Ishikawa (cell line): ENCODE measurements around the gene MYH13.

Experiments
- CEBPB ChIP-seq: IDR thresholded peaks from 2 replicates; pipeline ENCODE4 v1.6.1; 2012
- CREB1 ChIP-seq: IDR thresholded peaks from 2 replicates; pipeline ENCODE4 v1.6.1; 2012; ENCODE audit warnings: low read depth
- EGR1 ChIP-seq: IDR thresholded peaks from 2 replicates; pipeline ENCODE4 v1.6.1; 2012
- EP300 ChIP-seq: IDR thresholded peaks from 2 replicates; pipeline ENCODE4 v1.6.1; 2012; ENCODE audit warnings: borderline replicate concordance
- FOXM1 ChIP-seq: IDR thresholded peaks from 2 replicates; pipeline ENCODE4 v1.6.1; 2012; ENCODE audit warnings: low read depth, borderline replicate concordance
- RAD21 ChIP-seq: IDR thresholded peaks from 2 replicates; pipeline ENCODE4 v1.6.1; 2012; ENCODE audit warnings: low read depth
- TAF1 ChIP-seq: IDR thresholded peaks from 2 replicates; pipeline ENCODE4 v1.6.1; 2012; ENCODE audit warnings: low read depth, mild to moderate bottlenecking
- TCF12 ChIP-seq: IDR thresholded peaks from 2 replicates; pipeline ENCODE4 v1.6.1; 2012; ENCODE audit warnings: low read depth
- TEAD4 ChIP-seq: IDR thresholded peaks from 2 replicates; pipeline ENCODE4 v1.6.1; 2012
- YY1 ChIP-seq: IDR thresholded peaks from 2 replicates; pipeline ENCODE4 v1.6.1; 2012; ENCODE audit warnings: low read depth
- TF ChIP-seq, protein P1 (sequence below): IDR thresholded peaks from 2 replicates; pipeline ENCODE4 v1.6.1; 2012
- TF ChIP-seq, protein P2 (sequence below): IDR thresholded peaks from 2 replicates; pipeline ENCODE4 v1.6.1; 2012; ENCODE audit warnings: low read depth, mild to moderate bottlenecking
- TF ChIP-seq, protein P3 (sequence below): IDR thresholded peaks from 2 replicates; pipeline ENCODE4 v1.6.1; 2012

DNA sequence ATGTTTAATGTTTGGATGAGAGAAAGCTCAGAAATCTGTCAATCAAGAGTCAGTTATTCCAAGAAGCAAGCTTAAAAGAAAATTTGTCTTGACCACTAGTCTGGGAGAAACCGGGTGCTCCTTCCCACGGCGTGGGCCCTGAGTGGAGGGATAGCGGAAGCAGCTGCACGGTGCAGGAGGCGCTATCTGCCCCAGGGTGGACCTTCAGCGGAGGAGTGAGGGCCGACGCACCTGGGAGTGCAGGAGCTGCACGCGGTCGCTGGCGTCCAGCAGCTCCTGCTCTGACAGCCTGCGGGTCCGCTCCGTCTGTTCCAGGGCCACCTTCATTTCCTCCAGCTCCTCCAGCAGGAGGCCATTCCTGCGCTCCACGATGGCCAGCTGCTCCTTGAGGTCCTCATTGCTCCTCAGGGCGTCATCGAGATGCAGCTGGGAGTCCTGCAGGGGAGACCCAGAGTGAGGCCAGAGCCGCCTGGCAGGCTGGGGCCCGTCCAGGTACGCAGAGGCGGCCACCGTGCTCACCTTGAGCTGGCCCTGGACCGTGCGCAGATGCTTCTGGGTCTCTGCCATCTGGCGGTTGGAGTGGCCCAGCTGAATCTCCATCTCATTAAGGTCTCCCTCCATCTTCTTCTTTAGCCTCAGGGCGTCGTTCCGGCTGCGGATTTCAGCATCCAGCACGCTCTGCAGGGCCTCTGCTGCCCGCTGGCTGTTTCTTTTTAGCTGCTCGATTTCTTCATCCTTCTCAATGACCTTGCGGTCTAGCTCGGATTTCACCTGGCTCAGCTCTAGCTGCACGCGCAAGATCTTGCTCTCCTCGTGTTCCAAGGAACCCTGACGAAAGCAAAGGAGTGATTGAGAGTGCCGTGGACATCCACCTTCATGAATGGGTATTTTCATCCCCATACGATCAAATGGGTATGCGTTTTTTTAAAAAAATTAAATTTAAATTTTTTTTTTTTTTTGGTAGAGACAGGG, 63.5 kb downstream of the MYH13 start:
- TF ChIP-seq EP300 (no peak), CREB1 (no peak), YY1 (no peak), RAD21 (no peak), EGR1 (no peak), TEAD4 (no peak), CEBPB (no peak), TCF12 (no peak), FOXM1 (no peak), TAF1 (no peak)
- TF ChIP-seq, protein P1, sequence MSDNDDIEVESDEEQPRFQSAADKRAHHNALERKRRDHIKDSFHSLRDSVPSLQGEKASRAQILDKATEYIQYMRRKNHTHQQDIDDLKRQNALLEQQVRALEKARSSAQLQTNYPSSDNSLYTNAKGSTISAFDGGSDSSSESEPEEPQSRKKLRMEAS, result no peak
- TF ChIP-seq, protein P2, sequence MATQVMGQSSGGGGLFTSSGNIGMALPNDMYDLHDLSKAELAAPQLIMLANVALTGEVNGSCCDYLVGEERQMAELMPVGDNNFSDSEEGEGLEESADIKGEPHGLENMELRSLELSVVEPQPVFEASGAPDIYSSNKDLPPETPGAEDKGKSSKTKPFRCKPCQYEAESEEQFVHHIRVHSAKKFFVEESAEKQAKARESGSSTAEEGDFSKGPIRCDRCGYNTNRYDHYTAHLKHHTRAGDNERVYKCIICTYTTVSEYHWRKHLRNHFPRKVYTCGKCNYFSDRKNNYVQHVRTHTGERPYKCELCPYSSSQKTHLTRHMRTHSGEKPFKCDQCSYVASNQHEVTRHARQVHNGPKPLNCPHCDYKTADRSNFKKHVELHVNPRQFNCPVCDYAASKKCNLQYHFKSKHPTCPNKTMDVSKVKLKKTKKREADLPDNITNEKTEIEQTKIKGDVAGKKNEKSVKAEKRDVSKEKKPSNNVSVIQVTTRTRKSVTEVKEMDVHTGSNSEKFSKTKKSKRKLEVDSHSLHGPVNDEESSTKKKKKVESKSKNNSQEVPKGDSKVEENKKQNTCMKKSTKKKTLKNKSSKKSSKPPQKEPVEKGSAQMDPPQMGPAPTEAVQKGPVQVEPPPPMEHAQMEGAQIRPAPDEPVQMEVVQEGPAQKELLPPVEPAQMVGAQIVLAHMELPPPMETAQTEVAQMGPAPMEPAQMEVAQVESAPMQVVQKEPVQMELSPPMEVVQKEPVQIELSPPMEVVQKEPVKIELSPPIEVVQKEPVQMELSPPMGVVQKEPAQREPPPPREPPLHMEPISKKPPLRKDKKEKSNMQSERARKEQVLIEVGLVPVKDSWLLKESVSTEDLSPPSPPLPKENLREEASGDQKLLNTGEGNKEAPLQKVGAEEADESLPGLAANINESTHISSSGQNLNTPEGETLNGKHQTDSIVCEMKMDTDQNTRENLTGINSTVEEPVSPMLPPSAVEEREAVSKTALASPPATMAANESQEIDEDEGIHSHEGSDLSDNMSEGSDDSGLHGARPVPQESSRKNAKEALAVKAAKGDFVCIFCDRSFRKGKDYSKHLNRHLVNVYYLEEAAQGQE, result no peak
- TF ChIP-seq, protein P3, sequence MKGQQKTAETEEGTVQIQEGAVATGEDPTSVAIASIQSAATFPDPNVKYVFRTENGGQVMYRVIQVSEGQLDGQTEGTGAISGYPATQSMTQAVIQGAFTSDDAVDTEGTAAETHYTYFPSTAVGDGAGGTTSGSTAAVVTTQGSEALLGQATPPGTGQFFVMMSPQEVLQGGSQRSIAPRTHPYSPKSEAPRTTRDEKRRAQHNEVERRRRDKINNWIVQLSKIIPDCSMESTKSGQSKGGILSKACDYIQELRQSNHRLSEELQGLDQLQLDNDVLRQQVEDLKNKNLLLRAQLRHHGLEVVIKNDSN, result no peak
